ENCODE data around the gene ANKRD6.

The ANKRD6 gene

GRCh38 chr6:89678531-89678930 lies 245.6 kb downstream of the ANKRD6 start:
- CTCF ChIA-PET = no interaction called here
- no peak for DNase-seq (ENCODE audit: extremely low spot score)
- POLR2A ChIA-PET = no interaction called here
- TF ChIP-seq L3MBTL2 (conservative IDR thresholded peaks at IDR 0.05) = no peak
- no peak for TF ChIP-seq FOXA1 (IDR thresholded peaks at IDR 0.05)
- no peak for TF ChIP-seq SUZ12 (IDR thresholded peaks at IDR 0.05)
- TF ChIP-seq BHLHE40 (IDR thresholded peaks at IDR 0.05; ENCODE audit: borderline replicate concordance) = no peak
- no peak for TF ChIP-seq HDGF (IDR thresholded peaks at IDR 0.05; ENCODE audit: borderline replicate concordance)
- TF ChIP-seq ELF4 (IDR thresholded peaks at IDR 0.05) = no peak
- TF ChIP-seq FOXM1 (IDR thresholded peaks at IDR 0.05; ENCODE audit: borderline replicate concordance) = no peak
- TF ChIP-seq TARDBP (IDR thresholded peaks at IDR 0.05) = no peak
- TF ChIP-seq SP1 (IDR thresholded peaks at IDR 0.05) = no peak
- TF ChIP-seq NFRKB (IDR thresholded peaks at IDR 0.05) = no peak
- TF ChIP-seq FOXK2 (IDR thresholded peaks at IDR 0.05) = no peak
- TF ChIP-seq LEF1 (IDR thresholded peaks at IDR 0.05; ENCODE audit: borderline replicate concordance) = no peak
- no peak for TF ChIP-seq CTBP1 (IDR thresholded peaks at IDR 0.05; ENCODE audit: borderline replicate concordance)
- no peak for TF ChIP-seq ZNF384 (IDR thresholded peaks at IDR 0.05)
- TF ChIP-seq ARNT (IDR thresholded peaks at IDR 0.05) = no peak
- TF ChIP-seq PKNOX1 (IDR thresholded peaks at IDR 0.05) = no peak

GRCh38 chr6:89679215-89680120 lies 246.5 kb downstream of the ANKRD6 start:
- no peak for DNase-seq (ENCODE audit: extremely low spot score)
- ChIA-PET CTCF (no interaction called here), POLR2A (no interaction called here)
- TF ChIP-seq ARNT (IDR thresholded peaks at IDR 0.05) (no peak), ZNF384 (IDR thresholded peaks at IDR 0.05) (no peak), ELF4 (IDR thresholded peaks at IDR 0.05) (no peak), LEF1 (IDR thresholded peaks at IDR 0.05; ENCODE audit: borderline replicate concordance) (no peak), FOXA1 (IDR thresholded peaks at IDR 0.05) (no peak), BHLHE40 (IDR thresholded peaks at IDR 0.05; ENCODE audit: borderline replicate concordance) (no peak), HDGF (IDR thresholded peaks at IDR 0.05; ENCODE audit: borderline replicate concordance) (no peak), CTBP1 (IDR thresholded peaks at IDR 0.05; ENCODE audit: borderline replicate concordance) (no peak), FOXK2 (IDR thresholded peaks at IDR 0.05) (no peak), SP1 (IDR thresholded peaks at IDR 0.05) (no peak)

GRCh38 chr6:89680150-89680549 lies 247.2 kb downstream of the ANKRD6 start:
- TF ChIP-seq L3MBTL2 (conservative IDR thresholded peaks at IDR 0.05) = no peak
- TF ChIP-seq NFRKB (IDR thresholded peaks at IDR 0.05) = no peak
- no peak for TF ChIP-seq ZNF384 (IDR thresholded peaks at IDR 0.05)
- TF ChIP-seq FOXK2 (IDR thresholded peaks at IDR 0.05) = no peak
- no peak for TF ChIP-seq CTBP1 (IDR thresholded peaks at IDR 0.05; ENCODE audit: borderline replicate concordance)
- no peak for TF ChIP-seq HDGF (IDR thresholded peaks at IDR 0.05; ENCODE audit: borderline replicate concordance)
- TF ChIP-seq SUZ12 (IDR thresholded peaks at IDR 0.05) = no peak
- no peak for TF ChIP-seq FOXA1 (IDR thresholded peaks at IDR 0.05)
- no peak for TF ChIP-seq TARDBP (IDR thresholded peaks at IDR 0.05)
- TF ChIP-seq FOXM1 (IDR thresholded peaks at IDR 0.05; ENCODE audit: borderline replicate concordance) = no peak
- no peak for TF ChIP-seq BHLHE40 (IDR thresholded peaks at IDR 0.05; ENCODE audit: borderline replicate concordance)
- no peak for TF ChIP-seq ELF4 (IDR thresholded peaks at IDR 0.05)
- TF ChIP-seq LEF1 (IDR thresholded peaks at IDR 0.05; ENCODE audit: borderline replicate concordance) = no peak
- TF ChIP-seq ARNT (IDR thresholded peaks at IDR 0.05) = no peak
- TF ChIP-seq PKNOX1 (IDR thresholded peaks at IDR 0.05) = no peak
- no peak for TF ChIP-seq SP1 (IDR thresholded peaks at IDR 0.05)
- DNase-seq (ENCODE audit: extremely low spot score) = no peak
- POLR2A ChIA-PET = no interaction called here
- CTCF ChIA-PET = no interaction called here

GRCh38 chr6:89680551-89680950 lies 247.6 kb downstream of the ANKRD6 start:
- POLR2A ChIA-PET = no interaction called here
- no peak for TF ChIP-seq L3MBTL2 (conservative IDR thresholded peaks at IDR 0.05)
- no peak for TF ChIP-seq LEF1 (IDR thresholded peaks at IDR 0.05; ENCODE audit: borderline replicate concordance)
- TF ChIP-seq SUZ12 (IDR thresholded peaks at IDR 0.05) = no peak
- CTCF ChIA-PET = no interaction called here
- no peak for DNase-seq (ENCODE audit: extremely low spot score)

- TF ChIP-seq FOXM1 (IDR thresholded peaks at IDR 0.05; ENCODE audit: borderline replicate concordance) (no peak), NFRKB (IDR thresholded peaks at IDR 0.05) (no peak), ZNF384 (IDR thresholded peaks at IDR 0.05) (no peak), L3MBTL2 (conservative IDR thresholded peaks at IDR 0.05) (no peak), TARDBP (IDR thresholded peaks at IDR 0.05) (no peak), FOXA1 (IDR thresholded peaks at IDR 0.05) (no peak), SUZ12 (IDR thresholded peaks at IDR 0.05) (no peak), HDGF (IDR thresholded peaks at IDR 0.05; ENCODE audit: borderline replicate concordance) (no peak), PKNOX1 (IDR thresholded peaks at IDR 0.05) (no peak), SP1 (IDR thresholded peaks at IDR 0.05) (no peak), FOXK2 (IDR thresholded peaks at IDR 0.05) (no peak), BHLHE40 (IDR thresholded peaks at IDR 0.05; ENCODE audit: borderline replicate concordance) (no peak), LEF1 (IDR thresholded peaks at IDR 0.05; ENCODE audit: borderline replicate concordance) (no peak)
- POLR2A ChIA-PET = no interaction called here
- CTCF ChIA-PET = interaction anchor here (0.6 kb wide), 1 partner anchor 69 kb away, joined by 3 read pairs; no protein-coding TSS in a partner anchor
- DNase-seq (ENCODE audit: extremely low spot score) = no peak
Measured at GRCh38 chr6:89681983-89682564, 249.1 kb downstream of the ANKRD6 start.
